Neuronal stem cell (in vitro differentiated cells): Measurements from ENCODE around the gene CERCAM.

ENCODE experiments used
- DNase-seq: peaks from one replicate; pipeline ENCODE4 v3.0.0-alpha.2; 2013; ENCODE audit warnings: low spot score
- H2AFZ ChIP-seq: one replicate; pipeline ENCODE4 v1.6.1; 2013; ENCODE audit warnings: mild to moderate bottlenecking, low read length, inconsistent platforms
- H2AK5ac ChIP-seq: 2 replicates; pipeline ENCODE4 v1.6.1; 2013; ENCODE audit warnings: low read depth, mild to moderate bottlenecking, inconsistent platforms, low read length, moderate library complexity, mixed read lengths
- H2BK120ac ChIP-seq: 2 replicates; pipeline ENCODE4 v1.6.1; 2013; ENCODE audit warnings: low read depth, mild to moderate bottlenecking, inconsistent platforms, low read length, moderate library complexity, mixed read lengths
- H2BK12ac ChIP-seq: one replicate; pipeline ENCODE4 v1.6.1; 2013; ENCODE audit warnings: low read length, inconsistent platforms
- H2BK15ac ChIP-seq: 2 replicates; pipeline ENCODE4 v1.6.1; 2013; ENCODE audit warnings: mild to moderate bottlenecking, low read length, inconsistent platforms, mixed read lengths
- H2BK5ac ChIP-seq: one replicate; pipeline ENCODE4 v1.6.1; 2013; ENCODE audit warnings: inconsistent platforms, mild to moderate bottlenecking, low read length, moderate library complexity
- H3K14ac ChIP-seq: one replicate; pipeline ENCODE4 v1.6.1; 2013; ENCODE audit warnings: low read length, inconsistent platforms
- H3K18ac ChIP-seq: 2 replicates; pipeline ENCODE4 v1.6.1; 2013; ENCODE audit warnings: low read length, inconsistent platforms
- H3K23ac ChIP-seq: 2 replicates; pipeline ENCODE4 v1.6.1; 2013; ENCODE audit warnings: low read depth, mild to moderate bottlenecking, mixed read lengths, low read length, inconsistent platforms; ENCODE audit not compliant: poor library complexity
- H3K27ac ChIP-seq: replicated peaks from 3 replicates; pipeline ENCODE4 v1.5.1; 2013; ENCODE audit warnings: low read length, inconsistent platforms
- H3K27me3 ChIP-seq, 3 experiments: 2 replicates each; pipeline ENCODE4 v1.6.1; 2013; ENCODE audit warnings: low read length in 3 of 3, mild to moderate bottlenecking in 2 of 3, inconsistent platforms in 1 of 3, low read depth in 1 of 3, mixed read lengths in 1 of 3, moderate library complexity in 1 of 3; ENCODE audit not compliant: control insufficient read depth in 3 of 3, insufficient read depth in 3 of 3
- H3K36me3 ChIP-seq, 2 donors: replicated peaks in 1 of 2; 2 replicates each; pipeline ENCODE4 v1.6.1; 2013; ENCODE audit warnings: low read length in 2 of 2; ENCODE audit not compliant: control insufficient read depth in 2 of 2, insufficient read depth in 2 of 2
- H3K4ac ChIP-seq: 2 replicates; pipeline ENCODE4 v1.6.1; 2013; ENCODE audit warnings: inconsistent platforms, mild to moderate bottlenecking, low read length, moderate library complexity
- H3K4me1 ChIP-seq, 2 donors: 1 replicate in 1 of 2; 2 replicates in 1 of 2; pipeline ENCODE4 v1.6.1; 2013; ENCODE audit warnings: low read length in 2 of 2, low read depth in 1 of 2; ENCODE audit not compliant: control insufficient read depth in 2 of 2, insufficient read depth in 1 of 2
- H3K4me2 ChIP-seq: one replicate; pipeline ENCODE4 v1.6.1; 2013; ENCODE audit warnings: mild to moderate bottlenecking, low read length, inconsistent platforms; ENCODE audit not compliant: insufficient read depth, poor library complexity, severe bottlenecking
- H3K4me3 ChIP-seq, 2 donors: 2 replicates each; pipeline ENCODE4 v1.5.1; 2013; ENCODE audit warnings: low read length in 2 of 2, mild to moderate bottlenecking in 2 of 2, inconsistent platforms in 1 of 2, moderate library complexity in 1 of 2
- H3K79me1 ChIP-seq: one replicate; pipeline ENCODE4 v1.6.1; 2013; ENCODE audit warnings: low read depth, mild to moderate bottlenecking, inconsistent platforms, low read length, moderate library complexity
- H3K9ac ChIP-seq: one replicate; pipeline ENCODE4 v1.6.1; 2013; ENCODE audit warnings: mild to moderate bottlenecking, low read depth, low read length, inconsistent platforms; ENCODE audit not compliant: poor library complexity
- H3K9me3 ChIP-seq, 2 donors: replicated peaks in 1 of 2; 2 replicates each; pipeline versions ENCODE3 to v1.6.1; 2013; ENCODE audit warnings: low read length in 2 of 2, mild to moderate bottlenecking in 2 of 2, inconsistent platforms in 1 of 2, low read depth in 1 of 2, mixed read lengths in 1 of 2, moderate library complexity in 1 of 2; ENCODE audit not compliant: control insufficient read depth in 2 of 2, insufficient read depth in 1 of 2
- H4K8ac ChIP-seq: one replicate; pipeline ENCODE4 v1.6.1; 2013; ENCODE audit warnings: low read depth, mild to moderate bottlenecking, inconsistent platforms, low read length, moderate library complexity
- H4K91ac ChIP-seq: one replicate; pipeline ENCODE4 v1.6.1; 2013; ENCODE audit warnings: low read length, low read depth, mild to moderate bottlenecking, inconsistent platforms; ENCODE audit not compliant: poor library complexity
- WGBS, 2 donors: extraction: QIAGEN DNeasy Blood & Tissue Kit; methylation state at CpG; one replicate each; pipeline ENCODE4 v1.1.7; 2013; ENCODE audit warnings: missing lambda C conversion rate in 2 of 2, mixed read lengths in 1 of 2; ENCODE audit not compliant: insufficient read length in 2 of 2, insufficient replicate concordance in 1 of 2; ENCODE audit errors: extremely low coverage in 2 of 2; 5-methylcytosine and 5-hydroxymethylcytosine counted together

The CERCAM gene

DNA sequence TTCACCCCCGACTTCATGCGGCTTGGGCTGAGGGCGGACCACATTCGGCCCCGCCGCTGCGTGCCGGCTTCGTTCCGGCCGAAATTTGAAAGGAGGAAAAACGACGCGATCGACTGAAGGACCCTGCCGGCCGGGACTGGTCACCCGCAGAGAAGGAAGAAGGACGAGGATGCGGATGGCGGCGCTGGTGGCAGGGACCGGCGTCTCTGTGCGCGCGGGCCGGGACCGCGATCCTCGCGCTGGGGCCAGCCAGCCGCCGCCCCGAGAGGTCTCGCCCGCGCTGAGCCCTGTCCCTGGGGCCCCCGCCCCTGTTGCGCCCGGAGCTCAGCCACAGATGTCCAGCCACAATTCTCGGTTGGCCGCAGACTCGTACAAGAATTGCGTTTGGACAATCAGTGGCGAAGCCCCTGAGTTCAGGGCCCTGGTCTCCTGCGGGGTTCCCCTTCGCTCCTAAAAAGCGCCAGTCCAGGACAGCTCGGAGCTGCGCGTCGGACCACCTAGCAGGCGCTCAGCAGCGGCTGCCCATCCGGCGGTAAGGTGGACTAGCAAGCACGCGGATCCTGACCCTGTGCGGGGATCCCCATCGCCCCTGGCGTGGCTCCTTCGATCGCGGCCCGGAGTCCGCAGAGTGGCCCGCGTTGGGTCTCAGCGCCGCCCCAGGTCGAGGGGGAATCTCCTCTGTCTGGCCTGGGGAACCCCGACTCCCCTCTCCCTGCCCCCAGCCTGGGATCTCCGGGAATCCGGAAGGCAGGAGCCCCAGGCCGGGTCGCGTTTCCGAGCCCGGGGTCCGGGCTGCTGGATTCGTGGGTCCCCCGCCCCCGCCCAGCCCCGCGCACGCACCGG, 28.1 kb upstream of the CERCAM start:
- peaks cover 0 to 3% of the 10 kb centered on the region in 2 donors for H3K9me3 ChIP-seq
- H2AFZ ChIP-seq = no peak overlapping the region
- H3K79me1 ChIP-seq = no peaks in the 10 kb centered on the region
- no peak overlapping the region for H3K4ac ChIP-seq
- H4K8ac ChIP-seq = no peak overlapping the region
- no peak overlapping the region for H4K91ac ChIP-seq
- H3K9ac ChIP-seq = peak overlapping the region; percentile 51
- no CpG with 5 or more reads among the region's 88 CpGs for WGBS, 2 donors
- H3K18ac ChIP-seq = peak overlapping the region; percentile 95
- H3K36me3 ChIP-seq = peaks cover 9 to 52% of the 10 kb centered on the region in 2 donors
- peak overlapping the region; percentile 84 for H2AK5ac ChIP-seq
- H2BK12ac ChIP-seq = no peak overlapping the region
- H3K27me3 ChIP-seq = peaks cover 0 to 94% (median 30%) of the 10 kb centered on the region in 3 experiments
- peak overlapping the region in 1 of 2 donors; percentile 93 for H3K4me3 ChIP-seq
- H3K4me1 ChIP-seq = peaks cover 11 to 63% of the 10 kb centered on the region in 2 donors
- no peak overlapping the region for H3K23ac ChIP-seq
- no peak overlapping the region for H3K14ac ChIP-seq
- H3K27ac ChIP-seq = no peak overlapping the region
- H2BK15ac ChIP-seq = peak overlapping the region; percentile 34
- H2BK5ac ChIP-seq = no peak overlapping the region
- H3K4me2 ChIP-seq = peak overlapping the region; percentile 67
- DNase-seq = no peak
- no peak overlapping the region for H2BK120ac ChIP-seq

GRCh38 chr9:128393145-128393775, 27.4 kb upstream of the CERCAM start:
- H2AK5ac ChIP-seq = no peak overlapping the region
- peak overlapping the region; percentile 67 for H3K4me2 ChIP-seq
- peak overlapping the region in 1 of 2 donors; percentile 93 for H3K4me3 ChIP-seq
- no peak overlapping the region for H2BK15ac ChIP-seq
- no CpG with 5 or more reads among the region's 56 CpGs for WGBS, 2 donors
- peaks cover 8 to 44% of the 10 kb centered on the region in 2 donors for H3K36me3 ChIP-seq
- no peak overlapping the region for H3K14ac ChIP-seq
- H3K4ac ChIP-seq = no peak overlapping the region
- no peak overlapping the region for H4K91ac ChIP-seq
- H3K18ac ChIP-seq = peak overlapping the region; percentile 95
- H4K8ac ChIP-seq = no peak overlapping the region
- peak; percentile 70 for DNase-seq
- H2AFZ ChIP-seq = no peak overlapping the region
- H3K9me3 ChIP-seq = peaks cover 0 to 3% of the 10 kb centered on the region in 2 donors
- no peaks in the 10 kb centered on the region for H3K79me1 ChIP-seq
- no peak overlapping the region for H3K27ac ChIP-seq
- H2BK5ac ChIP-seq = no peak overlapping the region
- H3K9ac ChIP-seq = no peak overlapping the region
- peaks cover 11 to 56% of the 10 kb centered on the region in 2 donors for H3K4me1 ChIP-seq
- H3K27me3 ChIP-seq = peaks cover 0 to 94% (median 30%) of the 10 kb centered on the region in 3 experiments
- H3K23ac ChIP-seq = no peak overlapping the region
- H2BK12ac ChIP-seq = no peak overlapping the region
- no peak overlapping the region for H2BK120ac ChIP-seq

DNA sequence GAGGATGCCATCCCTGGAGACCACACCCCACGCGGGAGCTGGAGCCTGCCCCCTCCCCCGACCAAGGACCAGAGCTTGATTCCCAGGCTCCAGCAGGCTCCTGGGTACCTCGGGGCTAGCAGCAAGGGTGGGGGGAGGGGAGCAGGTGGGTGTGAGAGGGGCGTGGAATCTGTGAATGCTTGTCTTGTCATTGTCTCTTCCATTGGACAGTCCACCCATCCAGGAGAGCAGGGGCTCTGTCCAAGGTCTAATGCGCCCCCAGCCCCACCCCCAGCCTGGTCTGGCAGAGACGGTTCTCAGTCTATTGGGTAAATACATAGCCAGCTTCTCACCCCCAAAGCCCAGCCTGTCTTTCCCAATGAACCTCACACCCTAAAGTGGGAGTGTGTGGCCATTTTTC, 26.7 kb upstream of the CERCAM start:
- H2BK12ac ChIP-seq = no peak overlapping the region
- H3K4me3 ChIP-seq = peak overlapping the region in 1 of 2 donors; percentile 93
- H3K27me3 ChIP-seq = peaks cover 0 to 87% (median 30%) of the 10 kb centered on the region in 3 experiments

More for the DNA sequence above, 26.7 kb upstream of the CERCAM start:
- Histone ChIP-seq H3K9ac (no peak overlapping the region), H3K4ac (no peak overlapping the region), H3K18ac (no peak overlapping the region), H3K79me1 (no peaks in the 10 kb centered on the region), H3K14ac (no peak overlapping the region), H3K4me1 (peaks cover 11 to 49% of the 10 kb centered on the region in 2 donors), H2BK5ac (no peak overlapping the region), H3K4me2 (no peak overlapping the region), H2AK5ac (peak overlapping the region; percentile 14), H3K23ac (no peak overlapping the region), H2BK120ac (no peak overlapping the region), H2AFZ (no peak overlapping the region), H4K91ac (no peak overlapping the region), H2BK15ac (no peak overlapping the region), H3K27ac (no peak overlapping the region), H3K36me3 (peaks cover 2 to 37% of the 10 kb centered on the region in 2 donors), H3K9me3 (peaks cover 0 to 3% of the 10 kb centered on the region in 2 donors), H4K8ac (no peak overlapping the region)
- no CpG with 5 or more reads among the region's 7 CpGs for WGBS, 2 donors
- no peak for DNase-seq
